Activated B cell treated with CpG ODN at 0.5 μM for 24 hours (primary cell): ENCODE data around the gene RAD23B. TPM values are rescaled to one million over a fixed set of nuclear protein-coding genes. Genes with fewer than 3 reads are reported as not detected.

Experiments
- ATAC-seq: fragments of 200-7000 bp; cut with Tn5 transposase; one replicate; pipeline ENCODE4 v1.10.0; 2021; ENCODE audit warnings: low read depth, mild to moderate bottlenecking, moderate library complexity
- CTCF ChIA-PET: fragments of 350-600 bp; sonication (Branson Sonifier 250); formaldehyde crosslinking; loops from one replicate; lab custom pipeline; 2021; ENCODE audit warnings: antibody characterized with exemption; lab: Charles Lee
- POLR2A ChIA-PET: fragments of 350-600 bp; sonication (Branson Sonifier 250); formaldehyde crosslinking; loops from one replicate; lab custom pipeline; 2021; ENCODE audit warnings: antibody characterized with exemption; lab: Charles Lee
- DNase-seq: peaks from one replicate; pipeline ENCODE4 v3.0.0; 2022
- H3K27ac Mint-ChIP-seq: one replicate; pipeline ENCODE4 v1.8.0; 2020; ENCODE audit warnings: mixed read lengths
- H3K27me3 Mint-ChIP-seq: one replicate; pipeline ENCODE4 v1.8.0; 2021; ENCODE audit warnings: mixed read lengths
- H3K36me3 Mint-ChIP-seq: one replicate; pipeline ENCODE4 v1.8.0; 2021; ENCODE audit warnings: low read depth, mixed read lengths
- H3K4me1 Mint-ChIP-seq: one replicate; pipeline ENCODE4 v1.8.0; 2021; ENCODE audit warnings: mixed read lengths
- H3K4me3 Mint-ChIP-seq: one replicate; pipeline ENCODE4 v1.8.0; 2020; ENCODE audit warnings: mild to moderate bottlenecking, mixed read lengths
- H3K9me3 Mint-ChIP-seq: one replicate; pipeline ENCODE4 v1.8.0; 2020; ENCODE audit warnings: mixed read lengths
- intact Hi-C: fragments of 100-400 bp; cut with micrococcal nuclease; formaldehyde crosslinking; loops from one replicate; pipeline ENCODE4 v1.15.1; 2024
- total RNA-seq: library from RNA; stranded (reverse); gene quantifications from 2 replicates; pipeline ENCODE4 v1.2.3, GENCODE V29; 2022
- TF ChIP-seq, protein P1 (sequence below): fragments of 200-600 bp; IDR thresholded peaks from one replicate; pipeline ENCODE4 v1.8.0; 2022; ENCODE audit warnings: antibody characterized with exemption, mild to moderate bottlenecking

The RAD23B gene
- total RNA-seq, 1 donor from 2014 or later: 75.3 TPM

GRCh38 chr9:107273634-107274033 lies 9.4 kb upstream of the RAD23B start:
- CTCF ChIA-PET: interaction anchor here (1.3 kb wide), 1 partner anchor 68 kb away, joined by 3 read pairs; no protein-coding TSS in a partner anchor
- POLR2A ChIA-PET: no interaction called here
- DNase-seq (no peak), ATAC-seq (no peak)
- H3K27ac Mint-ChIP-seq: no peak overlapping the region
- intact Hi-C loops: no loop called here
- no peaks in the 10 kb centered on the region for H3K9me3 Mint-ChIP-seq
- peaks cover 11% of the 10 kb centered on the region for H3K4me1 Mint-ChIP-seq
- no peaks in the 10 kb centered on the region for H3K36me3 Mint-ChIP-seq
- peaks cover 18% of the 10 kb centered on the region for H3K27me3 Mint-ChIP-seq
- no peak overlapping the region for H3K4me3 Mint-ChIP-seq
- TF ChIP-seq, protein P1, sequence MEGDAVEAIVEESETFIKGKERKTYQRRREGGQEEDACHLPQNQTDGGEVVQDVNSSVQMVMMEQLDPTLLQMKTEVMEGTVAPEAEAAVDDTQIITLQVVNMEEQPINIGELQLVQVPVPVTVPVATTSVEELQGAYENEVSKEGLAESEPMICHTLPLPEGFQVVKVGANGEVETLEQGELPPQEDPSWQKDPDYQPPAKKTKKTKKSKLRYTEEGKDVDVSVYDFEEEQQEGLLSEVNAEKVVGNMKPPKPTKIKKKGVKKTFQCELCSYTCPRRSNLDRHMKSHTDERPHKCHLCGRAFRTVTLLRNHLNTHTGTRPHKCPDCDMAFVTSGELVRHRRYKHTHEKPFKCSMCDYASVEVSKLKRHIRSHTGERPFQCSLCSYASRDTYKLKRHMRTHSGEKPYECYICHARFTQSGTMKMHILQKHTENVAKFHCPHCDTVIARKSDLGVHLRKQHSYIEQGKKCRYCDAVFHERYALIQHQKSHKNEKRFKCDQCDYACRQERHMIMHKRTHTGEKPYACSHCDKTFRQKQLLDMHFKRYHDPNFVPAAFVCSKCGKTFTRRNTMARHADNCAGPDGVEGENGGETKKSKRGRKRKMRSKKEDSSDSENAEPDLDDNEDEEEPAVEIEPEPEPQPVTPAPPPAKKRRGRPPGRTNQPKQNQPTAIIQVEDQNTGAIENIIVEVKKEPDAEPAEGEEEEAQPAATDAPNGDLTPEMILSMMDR: no peak

DNA sequence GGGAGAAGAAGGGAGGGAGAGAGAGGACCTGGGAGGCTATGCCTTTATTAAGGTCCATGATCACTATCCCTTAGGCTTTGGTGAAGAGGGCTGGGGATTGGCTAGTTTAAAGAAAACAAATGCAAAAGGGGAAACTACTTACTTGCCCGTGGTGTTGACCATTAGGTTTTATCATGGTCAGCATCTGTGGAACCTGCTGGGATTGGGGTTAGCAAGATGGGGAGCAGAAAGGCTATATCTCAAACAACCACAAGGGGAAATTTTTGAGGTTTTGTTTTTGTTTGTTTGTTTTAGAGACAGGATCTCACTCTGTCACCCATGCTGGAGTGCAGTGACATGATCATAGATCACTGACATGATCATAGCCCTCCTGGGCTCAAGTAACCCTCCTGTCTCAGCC lies 9.0 kb upstream of the RAD23B start:
- ATAC-seq (no peak), DNase-seq (no peak)
- Mint-ChIP-seq H3K27me3 (peaks cover 18% of the 10 kb centered on the region), H3K4me3 (no peak overlapping the region), H3K36me3 (no peaks in the 10 kb centered on the region), H3K27ac (no peak overlapping the region), H3K4me1 (peaks cover 11% of the 10 kb centered on the region), H3K9me3 (no peaks in the 10 kb centered on the region)
- ChIA-PET CTCF (interaction anchor here (1.3 kb wide), 1 partner anchor 67 kb away, joined by 3 read pairs; no protein-coding TSS in a partner anchor), POLR2A (no interaction called here)
- intact Hi-C loops: no loop called here
- TF ChIP-seq, protein P1: no peak

GRCh38 chr9:107274953-107275422 lies 8.1 kb upstream of the RAD23B start:
- no peaks in the 10 kb centered on the region for H3K36me3 Mint-ChIP-seq
- H3K9me3 Mint-ChIP-seq: no peaks in the 10 kb centered on the region
- intact Hi-C loops: no loop called here
- no peak overlapping the region for H3K27ac Mint-ChIP-seq
- H3K4me3 Mint-ChIP-seq: no peak overlapping the region
- CTCF ChIA-PET: no interaction called here
- ATAC-seq (no peak), DNase-seq (no peak)
- peaks cover 18% of the 10 kb centered on the region for H3K27me3 Mint-ChIP-seq
- TF ChIP-seq, protein P1: no peak
- peaks cover 11% of the 10 kb centered on the region for H3K4me1 Mint-ChIP-seq
- POLR2A ChIA-PET: no interaction called here

- DNase-seq (no peak), ATAC-seq (no peak)
- Mint-ChIP-seq H3K4me3 (no peak overlapping the region), H3K36me3 (no peaks in the 10 kb centered on the region), H3K27ac (no peak overlapping the region), H3K9me3 (no peaks in the 10 kb centered on the region), H3K4me1 (peaks cover 8% of the 10 kb centered on the region), H3K27me3 (peaks cover 14% of the 10 kb centered on the region)
- intact Hi-C loops: no loop called here
- CTCF ChIA-PET: no interaction called here
- TF ChIP-seq, protein P1: no peak
- POLR2A ChIA-PET: no interaction called here
Measured at GRCh38 chr9:107275530-107275929, 7.5 kb upstream of the RAD23B start.

GRCh38 chr9:107276966-107277710 lies 5.9 kb upstream of the RAD23B start:
- intact Hi-C loops: no loop called here
- H3K27me3 Mint-ChIP-seq: peaks cover 14% of the 10 kb centered on the region
- ChIA-PET POLR2A (interaction anchor here (1.1 kb wide), 1 partner anchor 16 kb away, joined by 3 read pairs; no protein-coding TSS in a partner anchor), CTCF (no interaction called here)
- H3K9me3 Mint-ChIP-seq: no peaks in the 10 kb centered on the region
- H3K36me3 Mint-ChIP-seq: no peaks in the 10 kb centered on the region
- TF ChIP-seq, protein P1: no peak
- ATAC-seq: no peak
- DNase-seq: no peak
- H3K4me1 Mint-ChIP-seq: peaks cover 24% of the 10 kb centered on the region
- no peak overlapping the region for H3K27ac Mint-ChIP-seq
- H3K4me3 Mint-ChIP-seq: no peak overlapping the region
